ENCODE measurements around the gene CORIN.

Gene CORIN

GRCh38 chr4:47837908-47838294 is at the start of gene CORIN:
CORIN (minus strand) TSS chr4:47838067; CDS start chr4:47837949, 118 bp downstream.
- peak; percentile 23 for DNase-seq (ENCODE audit: low spot score)

- DNase-seq (ENCODE audit: low spot score): no peak
These were observed 44.4 kb upstream of the CORIN start for GRCh38 chr4:47882228-47882627.

- DNase-seq (ENCODE audit: low spot score): no peak
These were observed 41.6 kb upstream of the CORIN start for GRCh38 chr4:47879458-47879857.

- no peak for DNase-seq (ENCODE audit: low spot score)
These were observed 39.1 kb upstream of the CORIN start for GRCh38 chr4:47876784-47877546.

- no peak for DNase-seq (ENCODE audit: low spot score)
These were observed 38.4 kb upstream of the CORIN start for GRCh38 chr4:47876310-47876709.

- no peak for DNase-seq (ENCODE audit: low spot score)
These were observed 36.1 kb upstream of the CORIN start for GRCh38 chr4:47873877-47874541.

GRCh38 chr4:47863486-47863885 is 25.6 kb upstream of the CORIN start:
- no peak for DNase-seq (ENCODE audit: low spot score)

- no peak for DNase-seq (ENCODE audit: low spot score)
These were observed 24.4 kb upstream of the CORIN start for GRCh38 chr4:47862297-47862696.

- DNase-seq (ENCODE audit: low spot score): no peak
These were observed 22.4 kb upstream of the CORIN start for GRCh38 chr4:47860305-47860704.

- no peak for DNase-seq (ENCODE audit: low spot score)
These were observed 20.1 kb upstream of the CORIN start for GRCh38 chr4:47858006-47858405.

- DNase-seq (ENCODE audit: low spot score): no peak
These were observed 18.8 kb upstream of the CORIN start for GRCh38 chr4:47856713-47857112.

- DNase-seq (ENCODE audit: low spot score): no peak
These were observed 17.5 kb upstream of the CORIN start for GRCh38 chr4:47855350-47855749.

GRCh38 chr4:47852136-47852535 is 14.3 kb upstream of the CORIN start:
- no peak for DNase-seq (ENCODE audit: low spot score)

- DNase-seq (ENCODE audit: low spot score): no peak
These were observed 11.6 kb upstream of the CORIN start for GRCh38 chr4:47849466-47849865.

- no peak for DNase-seq (ENCODE audit: low spot score)
These were observed 10.2 kb upstream of the CORIN start for GRCh38 chr4:47848041-47848440.

- no peak for DNase-seq (ENCODE audit: low spot score)
These were observed 5.1 kb upstream of the CORIN start for GRCh38 chr4:47842985-47843384.

GRCh38 chr4:47840291-47840690 is 2.4 kb upstream of the CORIN start:
- DNase-seq (ENCODE audit: low spot score): no peak

- no peak for DNase-seq (ENCODE audit: low spot score)
These were observed 1.4 kb upstream of the CORIN start for GRCh38 chr4:47839259-47839658.

GRCh38 chr4:47838445-47838844 is 578 bp upstream of the CORIN start:
- no peak for DNase-seq (ENCODE audit: low spot score)

- peak; percentile 40 for DNase-seq (ENCODE audit: low spot score)
These were observed 566 bp downstream of the CORIN start for GRCh38 chr4:47837094-47837907.

- peak; percentile 85 for DNase-seq (ENCODE audit: low spot score)
These were observed 1.2 kb downstream of the CORIN start for GRCh38 chr4:47836641-47837093.

GRCh38 chr4:47835494-47835893 is 2.4 kb downstream of the CORIN start:
- no peak for DNase-seq (ENCODE audit: low spot score)
